A673 (cell line): ENCODE data around the gene HPN.

Experiments used
- CTCF ChIP-seq: fragments of 300-800, 200-600 bp; sonication (generic); conservative IDR thresholded peaks from 2 replicates; pipeline ENCODE4 v1.5.1; 2017; ENCODE audit warnings: low read depth, mild to moderate bottlenecking, antibody characterized with exemption, low read length, moderate library complexity, mixed read lengths
- EZH2 ChIP-seq: fragments of 200-600 bp; sonication (generic); IDR thresholded peaks from 2 replicates; pipeline ENCODE4 v1.6.1; 2017; ENCODE audit warnings: borderline replicate concordance, low read depth, mild to moderate bottlenecking, mixed read lengths, antibody characterized with exemption, low read length; ENCODE audit not compliant: poor library complexity, severe bottlenecking

GRCh38 chr19:35021596-35021995 lies 19.9 kb upstream of the HPN start:
- TF ChIP-seq EZH2 (no peak), CTCF (no peak)
